GM08714 (cell line): ENCODE data around the gene NT5DC1.

ENCODE experiments used
- H3K4me3 ChIP-seq: fragments of 200-500 bp; sonication (Bioruptor generic); 2 replicates; pipeline ENCODE4 v1.5.1; 2014; ENCODE audit warnings: mild to moderate bottlenecking, low read length, inconsistent platforms
- ZNF274 ChIP-seq: IDR thresholded peaks from 2 replicates; pipeline ENCODE4 v1.6.1; 2012; ENCODE audit warnings: mild to moderate bottlenecking, low read depth, low read length

NT5DC1 gene

DNA sequence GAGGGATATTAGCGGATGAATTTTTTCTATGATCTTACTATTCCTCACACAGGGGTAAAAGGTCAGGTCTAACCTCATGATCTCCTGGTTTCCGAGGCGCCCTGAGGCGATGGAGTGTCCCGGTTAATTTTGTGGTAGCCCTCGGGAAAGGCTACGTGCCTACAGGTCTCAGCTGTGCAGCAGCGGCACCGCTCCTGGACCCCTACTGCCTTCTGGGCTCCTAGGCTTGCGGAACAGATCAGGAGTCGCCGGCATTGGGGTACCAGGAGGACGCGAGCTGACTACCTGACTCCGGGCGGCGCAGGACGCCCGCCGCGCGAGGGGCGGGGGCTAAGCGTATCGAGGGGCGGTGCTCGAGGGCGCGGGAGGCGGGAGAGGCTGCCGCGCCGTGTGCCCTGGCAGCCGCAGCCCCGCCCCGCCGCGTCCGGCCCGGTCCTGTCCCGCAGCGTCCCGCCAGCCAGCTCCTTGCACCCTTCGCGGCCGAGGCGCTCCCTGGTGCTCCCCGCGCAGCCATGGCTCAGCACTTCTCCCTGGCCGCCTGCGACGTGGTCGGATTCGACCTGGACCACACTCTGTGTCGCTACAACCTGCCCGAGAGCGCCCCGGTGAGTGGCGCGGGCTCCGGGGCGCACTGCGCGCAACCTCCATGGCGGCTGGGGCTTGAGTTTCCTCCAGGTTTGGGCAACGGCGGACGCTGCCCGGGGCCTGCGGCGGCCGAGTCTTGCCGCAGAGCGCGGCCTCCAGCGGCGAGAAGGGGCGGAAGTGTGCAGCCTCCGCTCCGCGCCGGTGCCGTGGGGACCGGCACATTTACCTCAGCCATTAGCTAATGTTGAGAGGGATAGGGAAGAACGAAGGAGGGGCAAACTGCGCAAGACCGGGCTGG, at the start of gene NT5DC1:
Gene NT5DC1, plus strand, starts transcription at position 435 of the 883 bp plus-strand sequence. Its CDS starts 78 bp downstream, at position 513.
- no peak for TF ChIP-seq ZNF274

GRCh38 chr6:116051244-116051643, 49.4 kb upstream of the NT5DC1 start:
- no peak overlapping the region for H3K4me3 ChIP-seq
- no peak for TF ChIP-seq ZNF274

More for the DNA sequence above, at the start of gene NT5DC1:
- peak within 1 kb of the TSS; percentile 80 for H3K4me3 ChIP-seq

GRCh38 chr6:116055513-116055912, 45.1 kb upstream of the NT5DC1 start:
- no peak for TF ChIP-seq ZNF274
- H3K4me3 ChIP-seq, result no peak overlapping the region

- no peak overlapping the region for H3K4me3 ChIP-seq
- TF ChIP-seq ZNF274, result no peak
Measured at GRCh38 chr6:116057766-116058165, 42.9 kb upstream of the NT5DC1 start.

- H3K4me3 ChIP-seq, result no peak overlapping the region
- TF ChIP-seq ZNF274, result no peak
Measured at GRCh38 chr6:116059713-116060571, 40.7 kb upstream of the NT5DC1 start.

DNA sequence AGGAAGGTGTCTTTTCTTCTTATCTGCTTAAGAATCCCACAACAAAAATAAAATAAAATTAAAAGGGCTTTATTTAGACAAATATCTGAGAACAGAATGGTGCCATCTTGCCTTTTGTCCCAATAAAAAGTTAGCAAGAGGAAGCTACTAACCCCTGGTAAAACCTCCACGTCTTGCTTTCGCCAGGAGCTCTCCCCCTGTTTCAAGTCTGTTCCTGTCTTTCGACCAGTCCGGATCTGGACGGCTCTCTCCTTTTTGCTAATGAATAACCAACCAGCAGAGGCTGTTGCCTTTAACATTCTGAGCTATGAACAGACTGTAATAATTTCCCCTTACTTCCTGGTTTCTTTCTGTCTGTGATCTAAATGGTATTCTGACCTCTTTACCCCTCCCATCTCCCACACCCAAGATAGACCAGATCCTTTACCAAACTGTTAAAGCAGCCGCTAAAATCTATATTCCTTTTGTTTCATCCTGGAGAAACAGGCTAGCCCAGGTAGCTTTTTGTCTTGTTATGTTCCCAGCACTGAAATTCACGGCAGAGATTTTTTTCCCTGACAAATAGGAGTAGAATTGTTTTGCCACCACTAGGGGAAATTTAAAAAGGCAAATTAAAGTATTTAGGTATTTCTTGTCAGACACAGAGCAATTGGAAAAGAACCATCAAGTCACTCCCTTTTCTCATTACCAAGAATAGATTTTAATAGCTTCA, 39.9 kb upstream of the NT5DC1 start, which contains the start of gene FRK:
Gene FRK, minus strand, starts transcription at position 320 of the 712 bp plus-strand sequence. CDS start 580 bp downstream, outside the sequence.
- TF ChIP-seq ZNF274, result no peak
- H3K4me3 ChIP-seq, result no peak within 1 kb of the TSS

DNA sequence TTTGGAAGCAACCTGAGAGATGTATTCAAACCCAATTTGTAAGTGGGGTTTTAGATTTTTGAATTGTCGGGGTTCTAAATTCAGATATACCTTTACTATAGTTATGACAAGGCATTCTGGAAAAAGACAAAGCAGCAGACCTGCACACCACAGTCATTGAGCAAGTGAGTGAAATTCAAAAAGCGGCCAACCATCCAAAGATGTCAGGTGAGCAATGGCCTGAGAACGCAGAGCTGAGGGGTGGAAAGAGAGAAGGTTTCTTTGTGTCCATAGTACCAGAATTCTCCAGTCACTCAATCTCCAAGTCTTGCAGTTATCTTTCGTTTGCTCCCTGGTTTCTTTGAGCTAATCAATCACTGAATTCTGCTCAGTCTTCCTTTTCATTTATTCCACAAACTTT, 38.2 kb upstream of the NT5DC1 start:
- no peak overlapping the region for H3K4me3 ChIP-seq
- no peak for TF ChIP-seq ZNF274

DNA sequence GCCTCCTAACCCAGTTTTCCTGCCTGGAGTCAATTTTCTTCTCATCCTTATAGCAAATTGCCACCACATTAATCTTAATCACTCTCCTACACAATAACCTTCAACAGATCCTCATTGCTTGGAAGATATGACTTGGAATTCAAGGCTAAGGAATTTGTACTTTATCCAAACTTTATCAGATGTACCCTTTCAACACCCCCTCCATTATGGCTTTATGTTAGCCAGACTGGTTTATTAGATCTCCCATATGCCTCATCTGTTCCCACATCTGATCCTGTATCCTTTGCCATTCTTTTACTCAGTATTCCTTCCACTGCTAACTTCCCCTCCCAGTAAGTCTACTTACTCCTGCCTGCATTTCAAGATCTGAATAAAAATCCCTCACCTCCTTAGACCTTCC, 36.0 kb upstream of the NT5DC1 start:
- no peak for TF ChIP-seq ZNF274
- H3K4me3 ChIP-seq, result no peak overlapping the region

DNA sequence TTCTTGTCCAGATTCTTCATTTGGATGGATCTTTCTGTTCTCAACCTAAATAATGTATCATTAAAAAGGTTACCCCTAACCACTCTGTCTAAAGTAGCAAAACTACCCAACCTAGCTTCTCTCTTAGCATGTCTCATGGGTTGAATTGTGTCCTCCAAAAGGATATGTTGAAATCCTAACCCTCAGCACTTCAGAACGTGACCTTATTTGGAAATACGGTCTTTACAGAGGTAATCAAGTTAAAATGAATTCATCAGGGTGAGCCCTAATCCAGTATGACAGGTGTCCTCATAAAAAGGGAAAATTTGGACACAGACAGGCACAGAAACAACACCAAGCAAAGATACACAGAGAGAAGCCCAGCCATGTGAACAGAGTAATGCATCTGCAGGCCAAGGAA, 33.9 kb upstream of the NT5DC1 start:
- no peak for TF ChIP-seq ZNF274
- H3K4me3 ChIP-seq, result no peak overlapping the region

DNA sequence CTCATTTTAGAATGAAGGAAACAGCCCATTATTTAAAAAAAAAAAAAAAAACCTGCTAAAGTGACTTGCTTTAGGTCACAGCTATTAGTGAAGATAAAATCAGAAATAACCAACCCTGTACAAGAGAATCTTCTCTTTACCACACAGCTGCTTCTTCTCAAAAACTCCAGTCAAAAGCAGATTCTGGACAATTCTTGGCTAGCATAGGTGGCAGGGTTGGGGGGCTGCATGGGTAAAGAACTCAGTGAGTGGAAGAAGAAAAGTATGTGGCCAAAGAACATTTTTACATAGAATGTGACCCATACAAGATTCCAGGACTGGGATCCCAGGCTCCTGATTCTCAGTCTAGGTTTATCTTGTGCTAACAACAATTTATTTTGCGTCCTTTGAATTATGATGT, 30.6 kb upstream of the NT5DC1 start:
- no peak overlapping the region for H3K4me3 ChIP-seq
- TF ChIP-seq ZNF274, result no peak

DNA sequence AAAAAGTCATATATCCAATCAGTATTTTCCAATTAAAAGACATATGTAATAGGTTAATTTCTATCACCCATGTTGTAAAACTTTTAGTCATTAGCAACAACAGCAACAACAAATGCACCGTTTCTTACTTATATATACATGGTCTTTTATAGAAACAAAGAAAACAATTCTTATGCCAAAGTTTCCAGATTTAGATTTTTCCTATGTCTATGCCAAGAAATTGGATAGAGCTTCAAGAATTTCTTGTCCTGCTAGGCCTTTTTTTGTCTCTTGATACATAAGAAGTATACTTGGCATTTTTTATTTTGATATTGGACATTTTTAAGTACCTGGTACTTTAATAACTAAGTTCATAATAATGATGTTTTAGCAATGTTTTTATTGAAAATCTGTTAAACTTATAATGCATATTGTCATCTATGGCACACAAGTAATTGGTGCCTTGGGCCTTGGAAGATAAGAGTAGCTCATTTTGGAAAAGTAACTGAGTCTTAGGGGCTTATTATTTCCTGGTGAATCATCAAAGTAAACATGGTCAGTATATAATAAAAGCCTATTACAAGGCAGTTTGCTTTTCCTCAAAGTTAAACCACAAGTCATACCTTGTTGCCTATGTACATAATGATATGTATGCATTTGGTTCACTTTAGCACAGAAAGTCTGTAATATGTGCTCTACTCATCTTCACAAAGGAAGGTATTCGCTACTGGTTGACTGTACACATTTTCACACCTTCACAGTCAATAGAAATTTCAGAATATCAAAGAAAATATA, 29.9 kb upstream of the NT5DC1 start:
- no peak for TF ChIP-seq ZNF274

DNA sequence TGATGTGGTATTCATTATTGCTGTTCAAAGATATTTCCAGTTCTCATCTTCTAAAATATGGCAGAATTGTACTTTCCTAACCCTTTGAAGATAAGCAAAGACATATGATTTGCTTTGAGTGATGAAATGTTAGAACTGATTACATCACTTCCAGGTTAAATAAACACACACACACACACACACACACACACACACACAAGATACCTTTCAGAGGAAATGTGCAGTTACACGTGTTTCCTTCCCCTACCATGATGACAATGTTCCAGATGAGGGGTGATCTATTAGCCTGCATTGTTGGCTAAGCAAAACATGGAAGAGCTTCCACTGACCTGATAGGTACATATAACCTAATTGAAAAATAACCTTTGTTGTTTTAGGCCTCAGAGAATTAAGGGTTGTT, 28.3 kb upstream of the NT5DC1 start:
- H3K4me3 ChIP-seq, result no peak overlapping the region
- TF ChIP-seq ZNF274, result no peak

More for the DNA sequence above, 29.9 kb upstream of the NT5DC1 start:
- H3K4me3 ChIP-seq, result no peak overlapping the region

DNA sequence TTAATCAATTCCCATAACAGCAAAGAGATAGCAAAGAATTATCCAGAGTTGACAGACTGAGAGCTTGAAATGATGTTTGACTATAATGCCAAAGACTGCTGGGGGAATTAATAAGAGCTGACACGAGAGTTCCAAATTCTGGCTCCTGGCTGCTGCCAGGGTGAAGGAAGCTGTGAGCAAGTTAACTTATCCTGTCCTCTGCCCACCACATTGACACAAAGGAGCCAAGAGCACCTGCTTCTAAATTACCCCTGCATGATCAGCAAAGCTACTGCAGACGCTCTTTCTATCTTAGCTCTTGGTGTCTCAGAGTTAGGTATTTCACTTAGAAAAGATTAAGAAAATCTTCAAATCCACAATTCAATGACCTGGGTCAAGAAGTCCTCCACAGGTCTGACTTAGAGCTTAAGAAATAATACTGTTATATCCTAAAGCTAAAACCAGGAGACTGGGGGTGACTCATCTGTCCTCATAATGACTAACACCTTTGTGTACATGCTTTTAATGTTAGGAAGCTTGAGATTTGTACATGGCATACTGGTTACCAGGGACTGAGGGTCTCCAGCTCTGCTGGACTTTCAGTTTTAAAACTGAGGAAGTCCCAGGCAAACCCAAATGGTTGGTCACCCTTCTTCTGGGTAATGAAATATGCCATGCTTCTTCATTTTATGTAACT, 26.8 kb upstream of the NT5DC1 start:
- TF ChIP-seq ZNF274, result no peak
- H3K4me3 ChIP-seq, result no peak overlapping the region
